ENCODE measurements around the gene BMP8A. TPM values are rescaled to one million over a fixed set of nuclear protein-coding genes. Genes with fewer than 3 reads are reported as not detected.

The BMP8A gene
- total and polyA plus RNA-seq, 10 of the 15 experiments (the other 5 are each of a cell fraction or from before 2014, with no cell fraction given), result not detected

GRCh38 chr1:39573736-39574624, 82.5 kb downstream of the BMP8A start (continued):
- TF ChIP-seq SPI1 (IDR thresholded peaks at IDR 0.05; ENCODE audit: borderline replicate concordance, insufficient read depth, low read depth, low read length) (no peak), PAX5 (IDR thresholded peaks at IDR 0.05; ENCODE audit: borderline replicate concordance, low read depth, low read length) (no peak), SREBF2 (IDR thresholded peaks at IDR 0.05; ENCODE audit: low read length) (no peak)

DNA sequence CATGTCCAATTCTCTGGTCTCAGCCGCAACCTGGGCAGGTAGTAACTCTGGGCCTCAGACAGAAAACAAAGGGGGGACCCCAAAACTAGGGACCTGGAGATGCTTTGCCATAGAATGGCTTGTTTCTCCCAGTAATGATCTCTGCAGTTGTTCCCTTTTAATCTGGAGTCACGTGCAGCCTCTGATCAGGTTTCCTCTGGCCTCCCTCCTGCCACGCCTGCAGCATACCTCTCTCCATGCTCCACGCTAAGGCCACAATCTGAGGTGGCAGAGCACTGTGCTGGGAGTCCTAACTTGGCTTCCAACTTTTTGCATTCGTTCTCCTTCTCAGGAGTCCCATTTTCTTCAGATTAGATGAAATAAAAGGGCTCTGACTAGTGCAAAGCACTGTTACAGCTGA, 83.2 kb downstream of the BMP8A start:
- H3K9me3 ChIP-seq (replicated peaks; ENCODE audit: control insufficient read depth, insufficient read depth, low read length), result no peaks in the 10 kb centered on the region
- ATAC-seq (peak; percentile 17), FAIRE-seq (no peak), DNase-seq (ENCODE audit: low read depth, low spot score) (no peak)
- in situ Hi-C loops (cut with MboI) (no loop called here), intact Hi-C loops (cut with micrococcal nuclease; ENCODE audit: unreplicated experiment) (no loop called here)
- CTCF ChIA-PET, result interaction anchor here (0.9 to 4.4 kb wide), 7 partner anchors 12 to 477 kb away, joined by 3 to 31 read pairs (median 5); no protein-coding TSS in a partner anchor
- H3K27me3 ChIP-seq (replicated peaks in 1 of 2; ENCODE audit: control insufficient read depth in 2 of 2, insufficient read depth in 2 of 2, low read length in 1 of 2), result no peaks in the 10 kb centered on the region
- SMC1A ChIA-PET (ENCODE audit: uncharacterized antibody, unreplicated experiment), result interaction anchor here (0.7 to 4.2 kb wide), 7 partner anchors 9 to 383 kb away, joined by 3 to 19 read pairs (median 4); no protein-coding TSS in a partner anchor
- peak overlapping the region; percentile 79; the same call in 1 of the 2 replicates for H3K27ac ChIP-seq (ENCODE audit: control insufficient read depth, insufficient read depth)
- BruUV-seq (replicated peaks), result no TSS peak
- peaks cover 8% of the 10 kb centered on the region for H4K20me1 ChIP-seq (ENCODE audit: control insufficient read depth, insufficient read depth)
- H2AFZ ChIP-seq (ENCODE audit: control insufficient read depth, low read depth, low read length), result no peak overlapping the region
- POLR2A ChIA-PET, result interaction anchor here (1.0 kb wide), 1 partner anchor 9 kb away, joined by 6 read pairs; no protein-coding TSS in a partner anchor
- H3K36me3 ChIP-seq (ENCODE audit: control insufficient read depth in 2 of 2, insufficient read depth in 2 of 2, low read length in 1 of 2), result peaks cover 8 to 39% of the 10 kb centered on the region in 2 experiments
- TF ChIP-seq RFX5 (IDR thresholded peaks at IDR 0.05; ENCODE audit: low read depth, low read length), result no peak
- TF ChIP-seq POU2F2 (IDR thresholded peaks at IDR 0.05; ENCODE audit: borderline replicate concordance, low read depth, low read length), result 0 out of 3 replicates have a peak, but pooled peaks have one; percentile 5
- TF ChIP-seq GATAD2B (conservative IDR thresholded peaks at IDR 0.05; ENCODE audit: low read depth), result no peak
- peak; percentile 58 to 83; a peak in 3 of 4 replicates for TF ChIP-seq BHLHE40 (IDR thresholded peaks at IDR 0.05; ENCODE audit: borderline replicate concordance in 1 of 2, low read depth in 2 of 2, low read length in 1 of 2)
- TF ChIP-seq, protein P1, sequence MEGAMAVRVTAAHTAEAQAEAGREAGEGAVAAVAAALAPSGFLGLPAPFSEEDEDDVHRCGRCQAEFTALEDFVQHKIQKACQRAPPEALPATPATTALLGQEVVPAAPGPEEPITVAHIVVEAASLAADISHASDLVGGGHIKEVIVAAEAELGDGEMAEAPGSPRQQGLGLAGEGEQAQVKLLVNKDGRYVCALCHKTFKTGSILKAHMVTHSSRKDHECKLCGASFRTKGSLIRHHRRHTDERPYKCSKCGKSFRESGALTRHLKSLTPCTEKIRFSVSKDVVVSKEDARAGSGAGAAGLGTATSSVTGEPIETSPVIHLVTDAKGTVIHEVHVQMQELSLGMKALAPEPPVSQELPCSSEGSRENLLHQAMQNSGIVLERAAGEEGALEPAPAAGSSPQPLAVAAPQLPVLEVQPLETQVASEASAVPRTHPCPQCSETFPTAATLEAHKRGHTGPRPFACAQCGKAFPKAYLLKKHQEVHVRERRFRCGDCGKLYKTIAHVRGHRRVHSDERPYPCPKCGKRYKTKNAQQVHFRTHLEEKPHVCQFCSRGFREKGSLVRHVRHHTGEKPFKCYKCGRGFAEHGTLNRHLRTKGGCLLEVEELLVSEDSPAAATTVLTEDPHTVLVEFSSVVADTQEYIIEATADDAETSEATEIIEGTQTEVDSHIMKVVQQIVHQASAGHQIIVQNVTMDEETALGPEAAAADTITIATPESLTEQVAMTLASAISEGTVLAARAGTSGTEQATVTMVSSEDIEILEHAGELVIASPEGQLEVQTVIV (IDR thresholded peaks at IDR 0.05; ENCODE audit: borderline replicate concordance, partially characterized antibody), result no peak
- TF ChIP-seq RAD51 (IDR thresholded peaks at IDR 0.05), result peak; percentile 51; the same call in 1 of the 2 replicates
- peak; percentile 21; the same call in 1 of the 2 replicates for TF ChIP-seq POLR2AphosphoS5 (IDR thresholded peaks at IDR 0.05; ENCODE audit: low read length)
- TF ChIP-seq POLR2AphosphoS2 (IDR thresholded peaks at IDR 0.05; ENCODE audit: low read depth, low read length), result peak; percentile 2; the same call in 1 of the 2 replicates
- TF ChIP-seq, protein P2, sequence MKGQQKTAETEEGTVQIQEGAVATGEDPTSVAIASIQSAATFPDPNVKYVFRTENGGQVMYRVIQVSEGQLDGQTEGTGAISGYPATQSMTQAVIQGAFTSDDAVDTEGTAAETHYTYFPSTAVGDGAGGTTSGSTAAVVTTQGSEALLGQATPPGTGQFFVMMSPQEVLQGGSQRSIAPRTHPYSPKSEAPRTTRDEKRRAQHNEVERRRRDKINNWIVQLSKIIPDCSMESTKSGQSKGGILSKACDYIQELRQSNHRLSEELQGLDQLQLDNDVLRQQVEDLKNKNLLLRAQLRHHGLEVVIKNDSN (IDR thresholded peaks at IDR 0.05; ENCODE audit: borderline replicate concordance, extremely low read length, insufficient read depth, low read depth, low read length), result peak; percentile 34
- peaks cover 63% of the 10 kb centered on the region for H3K79me2 ChIP-seq (ENCODE audit: control insufficient read depth, insufficient read depth, low read length)
- H3K9ac ChIP-seq (ENCODE audit: control insufficient read depth, insufficient read depth, low read length), result peak overlapping the region; percentile 92
- peak overlapping the region; percentile 92 for H3K4me3 ChIP-seq
- WGBS (ENCODE audit: insufficient coverage, insufficient replicate concordance, low lambda C conversion rate, missing lambda C conversion rate), result under 1% methylated on average over 5 of the region's 5 CpGs
- peaks cover 8% of the 10 kb centered on the region; the same call in 1 of the 2 replicates for H3K4me1 ChIP-seq (ENCODE audit: control insufficient read depth, insufficient read depth, low read length)
- RAD21 ChIA-PET (ENCODE audit: unreplicated experiment), result interaction anchor here (1.4 to 1.6 kb wide), 2 partner anchors 31 to 104 kb away, joined by 4 to 8 read pairs; no protein-coding TSS in a partner anchor
- peak overlapping the region; percentile 85 for H3K4me2 ChIP-seq (ENCODE audit: control insufficient read depth, insufficient read depth)

All from GM12878 (cell line).